NCI-H2196 (cell line): ENCODE data around the gene IL32.
"Not testable (repeated sequence)": the region's sequence is repeated elsewhere in the genome, so short reads cannot be mapped to it uniquely, and the experiment has no call there.

ENCODE experiments used
- DNase-seq: peaks from one replicate; lab custom pipeline; 2025; ENCODE audit not compliant: unreplicated experiment; lab: John Stamatoyannopoulos, UW

Gene IL32

GRCh38 chr16:3069146-3069545 lies 3.7 kb downstream of the IL32 start:
- DNase-seq = not testable (repeated sequence)

- DNase-seq = no peak
Measured at GRCh38 chr16:3070608-3071111, 5.2 kb downstream of the IL32 start.

- DNase-seq = no peak
Measured at GRCh38 chr16:3071655-3072054, 6.2 kb downstream of the IL32 start.

- not testable (repeated sequence) for DNase-seq
Measured at GRCh38 chr16:3072148-3072547, 6.7 kb downstream of the IL32 start.

GRCh38 chr16:3072576-3073263 lies 7.3 kb downstream of the IL32 start:
- DNase-seq = not testable (repeated sequence)

GRCh38 chr16:3073448-3073847 lies 8.0 kb downstream of the IL32 start:
- DNase-seq = no peak

GRCh38 chr16:3074860-3075522 lies 9.6 kb downstream of the IL32 start:
- DNase-seq = no peak

- DNase-seq = no peak
Measured at GRCh38 chr16:3075523-3075915, 10.1 kb downstream of the IL32 start.

- DNase-seq = not testable (repeated sequence)
Measured at GRCh38 chr16:3075946-3076345, 10.5 kb downstream of the IL32 start.

GRCh38 chr16:3076577-3076976 lies 11.1 kb downstream of the IL32 start:
- DNase-seq = no peak

GRCh38 chr16:3080024-3080423 lies 14.6 kb downstream of the IL32 start:
- no peak for DNase-seq

- not testable (repeated sequence) for DNase-seq
Measured at GRCh38 chr16:3081957-3082356, 16.5 kb downstream of the IL32 start.

- DNase-seq = not testable (repeated sequence)
Measured at GRCh38 chr16:3083408-3083807, 18.0 kb downstream of the IL32 start.

- DNase-seq = no peak
Measured at GRCh38 chr16:3084491-3084890, 19.1 kb downstream of the IL32 start.

GRCh38 chr16:3084969-3085670 lies 19.7 kb downstream of the IL32 start:
- DNase-seq = no peak

- DNase-seq = no peak
Measured at GRCh38 chr16:3085868-3086595, 20.6 kb downstream of the IL32 start.

- DNase-seq = no peak
Measured at GRCh38 chr16:3086596-3087242, 21.3 kb downstream of the IL32 start.

- DNase-seq = no peak
Measured at GRCh38 chr16:3087243-3088235, 22.1 kb downstream of the IL32 start.

GRCh38 chr16:3088450-3088849 lies 23.0 kb downstream of the IL32 start:
- DNase-seq = no peak
